Measurements from ENCODE around the gene VASN.
"Not testable (repeated sequence)": the region's sequence is repeated elsewhere in the genome, so short reads cannot be mapped to it uniquely, and the experiment has no call there.

Gene VASN

DNA sequence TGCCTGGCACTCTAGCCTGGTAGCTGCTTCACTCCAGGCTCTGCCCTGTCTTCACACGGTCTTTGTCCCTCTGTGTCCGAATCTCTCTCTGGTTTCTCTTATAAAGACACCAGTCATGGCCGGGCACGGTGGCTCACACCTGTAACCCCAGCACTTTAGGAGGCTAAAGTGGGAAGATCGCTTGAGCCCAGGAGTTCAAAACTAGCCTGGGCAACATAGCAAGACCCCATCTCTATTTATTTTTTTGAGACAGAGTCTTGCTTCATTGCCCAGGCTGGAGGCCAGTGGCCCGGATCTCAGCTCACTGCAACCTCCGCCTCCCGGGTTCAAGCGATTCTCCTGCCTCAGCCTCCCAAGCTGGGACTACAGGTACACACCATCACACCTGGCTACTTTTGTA lies 37.9 kb upstream of the VASN start:
- no CpG with 5 or more reads among the region's 9 CpGs for WGBS, 2 donors (ENCODE audit: extremely low coverage in 2 of 2, insufficient read length in 2 of 2, insufficient replicate concordance in 1 of 2)
- not testable (repeated sequence) for H3K27me3 ChIP-seq (ENCODE audit: control insufficient read depth in 3 of 3, insufficient read depth in 3 of 3, low read depth in 1 of 3, low read length in 3 of 3); H3K27ac ChIP-seq (replicated peaks; ENCODE audit: low read length)

DNA sequence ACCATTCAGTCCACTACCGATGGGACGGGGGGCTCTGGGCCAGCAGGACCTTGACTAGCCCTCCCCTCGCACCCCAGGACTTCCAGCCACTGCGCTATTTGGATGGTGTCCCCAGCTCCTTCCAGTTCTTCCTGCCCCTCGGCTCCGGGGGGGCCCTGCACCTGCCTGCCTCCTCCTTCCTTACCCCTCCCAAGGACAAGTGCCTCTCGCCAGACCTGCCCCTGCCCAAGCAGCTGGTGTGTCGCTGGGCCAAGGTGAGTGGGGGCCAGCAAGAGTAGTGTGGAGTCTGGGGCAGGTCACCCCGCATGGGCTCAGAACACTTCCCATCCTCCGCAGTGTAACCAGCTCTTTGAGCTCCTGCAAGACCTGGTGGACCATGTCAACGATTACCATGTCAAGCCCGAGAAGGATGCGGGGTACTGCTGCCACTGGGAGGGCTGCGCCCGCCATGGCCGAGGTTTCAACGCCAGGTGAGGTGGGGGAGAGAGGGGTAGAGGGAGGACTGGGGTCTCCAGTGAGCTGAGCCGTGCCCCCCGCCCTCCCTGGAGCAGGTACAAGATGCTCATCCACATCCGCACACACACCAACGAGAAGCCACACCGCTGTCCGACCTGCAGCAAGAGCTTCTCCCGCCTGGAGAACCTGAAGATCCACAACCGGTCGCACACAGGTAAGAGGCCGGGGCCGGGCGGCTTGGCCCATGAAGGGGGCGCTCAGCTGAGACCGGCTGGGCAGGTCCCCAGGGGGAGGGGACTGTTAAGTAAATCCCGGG lies 36.7 kb upstream of the VASN start:
- Histone ChIP-seq H3K79me1 (ENCODE audit: low read depth, low read length) (peaks cover 23% of the 10 kb centered on the region), H2BK5ac (ENCODE audit: low read length) (peak overlapping the region; percentile 75), H2AK5ac (ENCODE audit: low read depth, low read length) (no peak overlapping the region), H4K91ac (ENCODE audit: low read depth, low read length, poor library complexity) (no peak overlapping the region), H3K18ac (ENCODE audit: low read length) (no peak overlapping the region), H3K14ac (ENCODE audit: low read length) (no peak overlapping the region), H4K8ac (ENCODE audit: low read depth, low read length) (no peak overlapping the region), H3K4me1 (ENCODE audit: control insufficient read depth in 2 of 2, insufficient read depth in 1 of 2, low read depth in 1 of 2, low read length in 2 of 2) (no peaks in the 10 kb centered on the region), H3K4me2 (ENCODE audit: insufficient read depth, low read length, poor library complexity, severe bottlenecking) (no peak overlapping the region), H3K9ac (ENCODE audit: low read depth, low read length, poor library complexity) (no peak overlapping the region), H3K4me3 (ENCODE audit: low read length in 2 of 2) (no peak overlapping the region), H2AFZ (ENCODE audit: low read length) (no peak overlapping the region), H2BK120ac (ENCODE audit: low read depth, low read length) (peak overlapping the region; percentile 67), H3K23ac (ENCODE audit: low read depth, low read length, poor library complexity) (peak overlapping the region; percentile 89), H3K4ac (ENCODE audit: low read length) (no peak overlapping the region), H3K36me3 (replicated peaks in 1 of 2; ENCODE audit: control insufficient read depth in 2 of 2, insufficient read depth in 2 of 2, low read length in 2 of 2) (peaks cover 17 to 73% of the 10 kb centered on the region in 2 donors), H3K9me3 (replicated peaks in 1 of 2; ENCODE audit: control insufficient read depth in 2 of 2, insufficient read depth in 1 of 2, low read depth in 1 of 2, low read length in 2 of 2) (no peaks in the 10 kb centered on the region), H3K27ac (replicated peaks; ENCODE audit: low read length) (no peak overlapping the region), H2BK12ac (ENCODE audit: low read length) (no peak overlapping the region), H2BK15ac (ENCODE audit: low read length) (no peak overlapping the region), H3K27me3 (ENCODE audit: control insufficient read depth in 3 of 3, insufficient read depth in 3 of 3, low read depth in 1 of 3, low read length in 3 of 3) (no peaks in the 10 kb centered on the region)
- WGBS, 2 donors (ENCODE audit: extremely low coverage in 2 of 2, insufficient read length in 2 of 2, insufficient replicate concordance in 1 of 2), result no CpG with 5 or more reads among the region's 32 CpGs
- no peak for DNase-seq (ENCODE audit: low spot score)

More for the DNA sequence above, 37.9 kb upstream of the VASN start:
- not testable (repeated sequence) for H3K4ac ChIP-seq (ENCODE audit: low read length); H4K8ac ChIP-seq (ENCODE audit: low read depth, low read length); DNase-seq (ENCODE audit: low spot score); H3K4me2 ChIP-seq (ENCODE audit: insufficient read depth, low read length, poor library complexity, severe bottlenecking); H3K23ac ChIP-seq (ENCODE audit: low read depth, low read length, poor library complexity); H3K4me3 ChIP-seq (ENCODE audit: low read length in 2 of 2); H2BK12ac ChIP-seq (ENCODE audit: low read length); H2BK5ac ChIP-seq (ENCODE audit: low read length); H2BK15ac ChIP-seq (ENCODE audit: low read length); H3K9ac ChIP-seq (ENCODE audit: low read depth, low read length, poor library complexity); H3K9me3 ChIP-seq (replicated peaks in 1 of 2; ENCODE audit: control insufficient read depth in 2 of 2, insufficient read depth in 1 of 2, low read depth in 1 of 2, low read length in 2 of 2); H3K18ac ChIP-seq (ENCODE audit: low read length); H2BK120ac ChIP-seq (ENCODE audit: low read depth, low read length); H3K14ac ChIP-seq (ENCODE audit: low read length); H2AK5ac ChIP-seq (ENCODE audit: low read depth, low read length); H3K4me1 ChIP-seq (ENCODE audit: control insufficient read depth in 2 of 2, insufficient read depth in 1 of 2, low read depth in 1 of 2, low read length in 2 of 2); H2AFZ ChIP-seq (ENCODE audit: low read length); H4K91ac ChIP-seq (ENCODE audit: low read depth, low read length, poor library complexity)
- Histone ChIP-seq H3K79me1 (ENCODE audit: low read depth, low read length) (peaks cover 26% of the 10 kb centered on the region), H3K36me3 (replicated peaks in 1 of 2; ENCODE audit: control insufficient read depth in 2 of 2, insufficient read depth in 2 of 2, low read length in 2 of 2) (peaks cover 17 to 62% of the 10 kb centered on the region in 2 donors)

DNA sequence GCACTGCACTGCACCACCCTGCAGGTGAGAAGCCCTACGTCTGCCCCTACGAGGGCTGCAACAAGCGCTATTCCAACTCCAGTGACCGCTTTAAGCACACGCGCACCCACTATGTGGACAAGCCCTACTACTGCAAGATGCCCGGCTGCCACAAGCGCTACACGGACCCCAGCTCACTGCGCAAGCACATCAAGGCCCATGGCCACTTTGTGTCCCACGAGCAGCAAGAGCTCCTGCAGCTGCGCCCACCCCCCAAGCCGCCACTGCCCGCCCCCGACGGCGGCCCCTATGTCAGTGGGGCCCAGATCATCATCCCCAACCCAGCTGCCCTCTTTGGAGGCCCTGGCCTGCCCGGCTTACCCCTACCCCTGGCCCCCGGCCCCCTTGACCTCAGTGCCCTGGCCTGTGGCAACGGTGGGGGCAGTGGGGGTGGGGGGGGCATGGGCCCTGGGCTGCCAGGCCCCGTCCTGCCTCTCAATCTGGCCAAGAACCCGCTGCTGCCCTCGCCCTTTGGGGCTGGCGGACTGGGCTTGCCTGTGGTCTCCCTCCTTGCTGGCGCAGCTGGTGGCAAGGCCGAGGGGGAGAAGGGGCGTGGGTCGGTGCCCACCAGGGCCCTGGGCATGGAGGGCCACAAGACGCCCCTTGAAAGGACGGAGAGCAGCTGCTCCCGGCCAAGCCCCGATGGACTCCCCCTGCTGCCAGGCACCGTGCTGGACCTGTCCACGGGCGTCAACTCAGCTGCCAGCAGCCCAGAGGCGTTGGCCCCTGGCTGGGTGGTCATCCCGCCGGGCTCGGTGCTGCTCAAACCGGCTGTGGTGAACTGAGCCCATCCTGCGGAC lies 34.7 kb upstream of the VASN start:
- Histone ChIP-seq H4K91ac (ENCODE audit: low read depth, low read length, poor library complexity) (no peak overlapping the region), H3K27ac (replicated peaks; ENCODE audit: low read length) (no peak overlapping the region), H3K79me1 (ENCODE audit: low read depth, low read length) (peaks cover 27% of the 10 kb centered on the region), H2BK5ac (ENCODE audit: low read length) (peak overlapping the region; percentile 75), H3K9me3 (replicated peaks in 1 of 2; ENCODE audit: control insufficient read depth in 2 of 2, insufficient read depth in 1 of 2, low read depth in 1 of 2, low read length in 2 of 2) (no peaks in the 10 kb centered on the region), H3K4me1 (ENCODE audit: control insufficient read depth in 2 of 2, insufficient read depth in 1 of 2, low read depth in 1 of 2, low read length in 2 of 2) (no peaks in the 10 kb centered on the region), H2BK15ac (ENCODE audit: low read length) (no peak overlapping the region), H3K4ac (ENCODE audit: low read length) (no peak overlapping the region), H3K23ac (ENCODE audit: low read depth, low read length, poor library complexity) (peak overlapping the region; percentile 31), H2BK120ac (ENCODE audit: low read depth, low read length) (no peak overlapping the region), H3K36me3 (replicated peaks in 1 of 2; ENCODE audit: control insufficient read depth in 2 of 2, insufficient read depth in 2 of 2, low read length in 2 of 2) (peaks cover 25 to 89% of the 10 kb centered on the region in 2 donors), H3K9ac (ENCODE audit: low read depth, low read length, poor library complexity) (no peak overlapping the region), H4K8ac (ENCODE audit: low read depth, low read length) (no peak overlapping the region), H3K4me2 (ENCODE audit: insufficient read depth, low read length, poor library complexity, severe bottlenecking) (no peak overlapping the region), H3K27me3 (ENCODE audit: control insufficient read depth in 3 of 3, insufficient read depth in 3 of 3, low read depth in 1 of 3, low read length in 3 of 3) (no peaks in the 10 kb centered on the region), H2BK12ac (ENCODE audit: low read length) (no peak overlapping the region), H2AK5ac (ENCODE audit: low read depth, low read length) (no peak overlapping the region), H3K4me3 (ENCODE audit: low read length in 2 of 2) (no peak overlapping the region), H3K14ac (ENCODE audit: low read length) (no peak overlapping the region), H3K18ac (ENCODE audit: low read length) (no peak overlapping the region), H2AFZ (ENCODE audit: low read length) (no peak overlapping the region)
- DNase-seq (ENCODE audit: low spot score), result no peak
- WGBS, 2 donors (ENCODE audit: extremely low coverage in 2 of 2, insufficient read length in 2 of 2, insufficient replicate concordance in 1 of 2), result no CpG with 5 or more reads among the region's 41 CpGs

DNA sequence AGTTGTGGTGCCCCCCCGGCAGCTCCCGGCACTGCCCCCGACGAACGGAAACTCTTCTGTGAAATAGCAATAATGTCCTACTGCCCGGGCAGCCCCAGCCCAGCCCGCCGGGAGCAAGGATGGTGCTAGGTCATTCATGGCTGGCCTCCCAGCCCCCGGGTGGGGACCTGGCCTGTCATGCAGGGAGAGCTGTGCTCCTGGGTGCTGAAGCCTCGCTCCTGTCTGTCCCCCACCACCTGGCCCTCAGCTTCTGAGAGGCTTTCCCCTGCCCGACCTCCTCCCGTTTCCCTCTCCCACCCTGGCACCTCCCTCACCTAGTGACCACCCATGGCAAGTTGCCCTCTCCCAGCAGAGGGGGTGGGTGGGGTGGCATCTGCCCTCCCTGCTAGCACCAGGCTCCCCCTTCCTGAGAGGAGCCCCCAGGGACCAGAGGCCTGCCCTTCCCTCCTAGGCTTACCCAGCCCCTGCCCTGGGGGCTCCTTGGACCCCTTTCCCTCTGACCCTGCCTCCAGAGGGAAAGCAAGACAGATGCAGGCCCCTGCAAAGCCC lies 34.0 kb upstream of the VASN start:
- no peak for DNase-seq (ENCODE audit: low spot score)
- Histone ChIP-seq H3K36me3 (replicated peaks in 1 of 2; ENCODE audit: control insufficient read depth in 2 of 2, insufficient read depth in 2 of 2, low read length in 2 of 2) (peaks cover 22 to 82% of the 10 kb centered on the region in 2 donors), H3K4me2 (ENCODE audit: insufficient read depth, low read length, poor library complexity, severe bottlenecking) (no peak overlapping the region), H3K4me3 (ENCODE audit: low read length in 2 of 2) (no peak overlapping the region), H3K4ac (ENCODE audit: low read length) (no peak overlapping the region), H4K8ac (ENCODE audit: low read depth, low read length) (no peak overlapping the region), H3K4me1 (ENCODE audit: control insufficient read depth in 2 of 2, insufficient read depth in 1 of 2, low read depth in 1 of 2, low read length in 2 of 2) (no peaks in the 10 kb centered on the region), H3K27ac (replicated peaks; ENCODE audit: low read length) (no peak overlapping the region), H2BK5ac (ENCODE audit: low read length) (peak overlapping the region; percentile 75), H2BK120ac (ENCODE audit: low read depth, low read length) (no peak overlapping the region), H3K14ac (ENCODE audit: low read length) (no peak overlapping the region), H2BK15ac (ENCODE audit: low read length) (no peak overlapping the region), H3K23ac (ENCODE audit: low read depth, low read length, poor library complexity) (no peak overlapping the region), H2AK5ac (ENCODE audit: low read depth, low read length) (no peak overlapping the region), H3K9ac (ENCODE audit: low read depth, low read length, poor library complexity) (peak overlapping the region; percentile 2), H2AFZ (ENCODE audit: low read length) (no peak overlapping the region), H4K91ac (ENCODE audit: low read depth, low read length, poor library complexity) (no peak overlapping the region), H3K79me1 (ENCODE audit: low read depth, low read length) (peaks cover 21% of the 10 kb centered on the region), H3K18ac (ENCODE audit: low read length) (peak overlapping the region; percentile 57), H3K27me3 (ENCODE audit: control insufficient read depth in 3 of 3, insufficient read depth in 3 of 3, low read depth in 1 of 3, low read length in 3 of 3) (no peaks in the 10 kb centered on the region), H2BK12ac (ENCODE audit: low read length) (no peak overlapping the region), H3K9me3 (replicated peaks in 1 of 2; ENCODE audit: control insufficient read depth in 2 of 2, insufficient read depth in 1 of 2, low read depth in 1 of 2, low read length in 2 of 2) (no peaks in the 10 kb centered on the region)
- no CpG with 5 or more reads among the region's 12 CpGs for WGBS, 2 donors (ENCODE audit: extremely low coverage in 2 of 2, insufficient read length in 2 of 2, insufficient replicate concordance in 1 of 2)
